Measurements from ENCODE around the gene UBL5. TPM values are rescaled to one million over a fixed set of nuclear protein-coding genes. Genes with fewer than 3 reads are reported as not detected.

The UBL5 gene
- total RNA-seq, 1 donor, result 272 TPM

- no peak overlapping the region for H3K4me3 ChIP-seq (ENCODE audit: low read depth, low read length)
- no peak for TF ChIP-seq CTCF (IDR thresholded peaks at IDR 0.05; ENCODE audit: insufficient read depth, low read length)
- DNase-seq (ENCODE audit: low read depth), result no peak
Observed at GRCh38 chr19:9797871-9798270, 29.8 kb upstream of the UBL5 start.

- no peak overlapping the region for H3K4me3 ChIP-seq (ENCODE audit: low read depth, low read length)
- DNase-seq (ENCODE audit: low read depth), result no peak
- TF ChIP-seq CTCF (IDR thresholded peaks at IDR 0.05; ENCODE audit: insufficient read depth, low read length), result no peak
Observed at GRCh38 chr19:9799162-9799561, 28.6 kb upstream of the UBL5 start.

GRCh38 chr19:9801976-9802375 lies 25.7 kb upstream of the UBL5 start:
- no peak for TF ChIP-seq CTCF (IDR thresholded peaks at IDR 0.05; ENCODE audit: insufficient read depth, low read length)
- no peak for DNase-seq (ENCODE audit: low read depth)
- no peak overlapping the region for H3K4me3 ChIP-seq (ENCODE audit: low read depth, low read length)

- TF ChIP-seq CTCF (IDR thresholded peaks at IDR 0.05; ENCODE audit: insufficient read depth, low read length), result no peak
- H3K4me3 ChIP-seq (ENCODE audit: low read depth, low read length), result no peak overlapping the region
- no peak for DNase-seq (ENCODE audit: low read depth)
Observed at GRCh38 chr19:9806803-9807202, 20.9 kb upstream of the UBL5 start.

GRCh38 chr19:9808855-9809824 lies 18.6 kb upstream of the UBL5 start:
- no peak for DNase-seq (ENCODE audit: low read depth)
- H3K4me3 ChIP-seq (ENCODE audit: low read depth, low read length), result no peak overlapping the region
- no peak for TF ChIP-seq CTCF (IDR thresholded peaks at IDR 0.05; ENCODE audit: insufficient read depth, low read length)

GRCh38 chr19:9811139-9811538 lies 16.6 kb upstream of the UBL5 start:
- no peak overlapping the region for H3K4me3 ChIP-seq (ENCODE audit: low read depth, low read length)
- DNase-seq (ENCODE audit: low read depth), result no peak
- TF ChIP-seq CTCF (IDR thresholded peaks at IDR 0.05; ENCODE audit: insufficient read depth, low read length), result no peak
